ENCODE data around the gene DHX8. TPM values are rescaled to one million over a fixed set of nuclear protein-coding genes. Genes with fewer than 3 reads are reported as not detected.

Gene DHX8
- total RNA-seq, 1 experiment from 2014 or later, result 53.5 TPM

- DNase-seq (ENCODE audit: low read depth, low spot score), result peak; percentile 83
- no peaks in the 10 kb centered on the region for H4K20me1 ChIP-seq (ENCODE audit: insufficient read depth)
- peak within 1 kb of the TSS; percentile 88 for H3K9ac ChIP-seq (ENCODE audit: low read length)
- peak within 1 kb of the TSS; percentile 72 to 78 for H3K4me3 ChIP-seq (replicated peaks in 1 of 2; ENCODE audit: low read depth in 1 of 2, low read length in 2 of 2)
- H2AFZ ChIP-seq (ENCODE audit: low read depth, low read length, poor library complexity, severe bottlenecking), result peak within 1 kb of the TSS; percentile 66
- intact Hi-C loops (cut with micrococcal nuclease), result no loop called here
- BruUV-seq (replicated peaks), result TSS peak; percentile 71
- peak; percentile 82 for ATAC-seq
- POLR2A ChIA-PET, result interaction anchor here (0.7 to 1.9 kb wide), 3 partner anchors 21 to 179 kb away, joined by 3 to 5 read pairs (median 4); partner anchors contain the start of gene ARL4D
- H3K9me3 ChIP-seq (ENCODE audit: control insufficient read depth in 1 of 2, insufficient read depth in 1 of 2, low read depth in 1 of 2, low read length in 2 of 2), result no peaks in the 10 kb centered on the region
- peaks cover 23 to 37% of the 10 kb centered on the region in 2 experiments for H3K4me1 ChIP-seq (ENCODE audit: control insufficient read depth in 1 of 2, insufficient read depth in 2 of 2, low read length in 2 of 2)
- H3K79me2 ChIP-seq (ENCODE audit: insufficient read depth, low read length), result peaks cover 25% of the 10 kb centered on the region
- H3K9me2 ChIP-seq (ENCODE audit: insufficient read depth), result no peaks in the 10 kb centered on the region
- RAD21 ChIA-PET (ENCODE audit: low non-redundant PET in 1 of 2, low total read pairs in 2 of 2, uncharacterized antibody in 2 of 2, unreplicated experiment in 2 of 2), result no interaction called here
- peak; percentile 17 for TF ChIP-seq POLR2A (IDR thresholded peaks at IDR 0.05; ENCODE audit: borderline replicate concordance, extremely low read depth, insufficient read depth, insufficient read length)
- peak; percentile 43; the same call in 1 of the 2 replicates for TF ChIP-seq SP1 (IDR thresholded peaks at IDR 0.05; ENCODE audit: low read depth)
- no peak for TF ChIP-seq JUND (IDR thresholded peaks at IDR 0.05)
- TF ChIP-seq EZH2phosphoT487 (IDR thresholded peaks at IDR 0.05; ENCODE audit: borderline replicate concordance), result no peak
- peak; percentile 29; the same call in 1 of the 2 replicates for TF ChIP-seq POLR2AphosphoS5 (IDR thresholded peaks at IDR 0.05; ENCODE audit: low read depth, low read length)
- TF ChIP-seq TCF7L2 (IDR thresholded peaks at IDR 0.05; ENCODE audit: borderline replicate concordance, extremely low read depth, insufficient read depth, insufficient read length), result peak; percentile 53
- TF ChIP-seq EGR1 (IDR thresholded peaks at IDR 0.05; ENCODE audit: low read depth), result 0 out of 2 replicates have a peak, but pooled peaks have one; percentile 32
- H3K36me3 ChIP-seq (ENCODE audit: control insufficient read depth in 1 of 2, insufficient read depth in 2 of 2, low read length in 2 of 2), result peaks cover 0 to 3% of the 10 kb centered on the region in 2 experiments; a peak in 1 of 4 replicates
- CTCF ChIA-PET, result interaction anchor here (1.8 kb wide), 1 partner anchor 159 kb away, joined by 5 read pairs; no protein-coding TSS in a partner anchor
- H3K27me3 ChIP-seq (ENCODE audit: insufficient read depth, low read length), result no peaks in the 10 kb centered on the region
- H3K4me2 ChIP-seq (ENCODE audit: low read length), result peak within 1 kb of the TSS; percentile 97
- peak within 1 kb of the TSS; percentile 82 for H3K27ac ChIP-seq (ENCODE audit: low read depth, low read length)
These were observed 62.8 kb downstream of the DHX8 start, which contains the start of gene ETV4 for GRCh38 chr17:43546319-43547188. TSS of gene ETV4 (minus strand) at chr17:43546340. CDS start at chr17:43545617, 723 bp downstream.

DNA sequence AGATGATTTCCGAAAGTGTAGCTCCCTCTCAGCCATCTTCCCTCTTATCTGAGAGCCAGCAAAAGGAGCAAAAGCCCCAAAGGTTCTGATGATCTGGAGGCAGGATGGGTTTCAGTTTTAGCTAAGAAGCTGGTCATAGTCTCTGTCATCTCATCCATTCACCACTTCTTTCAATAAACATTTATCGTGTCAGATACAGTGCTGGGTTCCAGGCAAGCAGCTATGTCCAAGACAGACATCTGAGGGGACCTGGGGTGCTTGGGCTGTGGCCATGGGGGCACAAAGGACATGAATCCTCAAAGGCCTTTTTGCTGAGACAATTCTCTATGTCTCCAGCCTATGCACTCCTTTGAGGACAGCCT is 63.4 kb downstream of the DHX8 start:
- peak overlapping the region; percentile 97 for H3K4me2 ChIP-seq (ENCODE audit: low read length)
- POLR2A ChIA-PET, result interaction anchor here (0.6 to 1.9 kb wide), 3 partner anchors 149 to 227 kb away, joined by 3 to 5 read pairs (median 3); partner anchors contain the start of gene ARL4D
- peak overlapping the region; percentile 88 for H3K9ac ChIP-seq (ENCODE audit: low read length)
- ATAC-seq (no peak), DNase-seq (ENCODE audit: low read depth, low spot score) (no peak)
- no peaks in the 10 kb centered on the region for H3K36me3 ChIP-seq (ENCODE audit: control insufficient read depth in 1 of 2, insufficient read depth in 2 of 2, low read length in 2 of 2)
- H3K9me2 ChIP-seq (ENCODE audit: insufficient read depth), result no peaks in the 10 kb centered on the region
- BruUV-seq (replicated peaks), result no TSS peak
- intact Hi-C loops (cut with micrococcal nuclease), result no loop called here
- peaks cover 23 to 30% of the 10 kb centered on the region in 2 experiments for H3K4me1 ChIP-seq (ENCODE audit: control insufficient read depth in 1 of 2, insufficient read depth in 2 of 2, low read length in 2 of 2)
- H3K9me3 ChIP-seq (ENCODE audit: control insufficient read depth in 1 of 2, insufficient read depth in 1 of 2, low read depth in 1 of 2, low read length in 2 of 2), result no peaks in the 10 kb centered on the region
- CTCF ChIA-PET, result interaction anchor here (1.8 kb wide), 1 partner anchor 159 kb away, joined by 5 read pairs; no protein-coding TSS in a partner anchor
- H4K20me1 ChIP-seq (ENCODE audit: insufficient read depth), result no peaks in the 10 kb centered on the region
- no peaks in the 10 kb centered on the region for H3K27me3 ChIP-seq (ENCODE audit: insufficient read depth, low read length)
- peak overlapping the region in 1 of 2 experiments; percentile 72; a peak in 2 of 4 replicates for H3K4me3 ChIP-seq (replicated peaks in 1 of 2; ENCODE audit: low read depth in 1 of 2, low read length in 2 of 2)
- H3K27ac ChIP-seq (ENCODE audit: low read depth, low read length), result no peak overlapping the region
- no peak overlapping the region for H2AFZ ChIP-seq (ENCODE audit: low read depth, low read length, poor library complexity, severe bottlenecking)
- RAD21 ChIA-PET (ENCODE audit: low non-redundant PET in 1 of 2, low total read pairs in 2 of 2, uncharacterized antibody in 2 of 2, unreplicated experiment in 2 of 2), result no interaction called here
- peaks cover 24% of the 10 kb centered on the region for H3K79me2 ChIP-seq (ENCODE audit: insufficient read depth, low read length)
- TF ChIP-seq JUND (IDR thresholded peaks at IDR 0.05) (no peak), TCF7L2 (IDR thresholded peaks at IDR 0.05; ENCODE audit: borderline replicate concordance, extremely low read depth, insufficient read depth, insufficient read length) (no peak), REST (IDR thresholded peaks at IDR 0.05; ENCODE audit: low read depth) (no peak), CEBPB (IDR thresholded peaks at IDR 0.05; ENCODE audit: low read depth) (no peak), ELF1 (IDR thresholded peaks at IDR 0.05; ENCODE audit: borderline replicate concordance, low read depth) (no peak), POLR2AphosphoS5 (IDR thresholded peaks at IDR 0.05; ENCODE audit: low read depth, low read length) (no peak), EZH2 (IDR thresholded peaks at IDR 0.05) (no peak), RAD21 (IDR thresholded peaks at IDR 0.05; ENCODE audit: low read depth) (no peak), SRF (IDR thresholded peaks at IDR 0.05; ENCODE audit: low read depth) (no peak), EGR1 (IDR thresholded peaks at IDR 0.05; ENCODE audit: low read depth) (no peak)
- TF ChIP-seq, protein P1, sequence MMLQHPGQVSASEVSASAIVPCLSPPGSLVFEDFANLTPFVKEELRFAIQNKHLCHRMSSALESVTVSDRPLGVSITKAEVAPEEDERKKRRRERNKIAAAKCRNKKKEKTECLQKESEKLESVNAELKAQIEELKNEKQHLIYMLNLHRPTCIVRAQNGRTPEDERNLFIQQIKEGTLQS (IDR thresholded peaks at IDR 0.05), result no peak
- TF ChIP-seq, protein P2, sequence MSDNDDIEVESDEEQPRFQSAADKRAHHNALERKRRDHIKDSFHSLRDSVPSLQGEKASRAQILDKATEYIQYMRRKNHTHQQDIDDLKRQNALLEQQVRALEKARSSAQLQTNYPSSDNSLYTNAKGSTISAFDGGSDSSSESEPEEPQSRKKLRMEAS (IDR thresholded peaks at IDR 0.05), result no peak

All from HCT116 (cell line).